A549 (cell line): ENCODE results near the gene CLEC2D.

Source experiments
- MAZ ChIP-seq: fragments of 150-350 bp; IDR thresholded peaks from 2 replicates; pipeline ENCODE4 v1.6.1; 2014; ENCODE audit warnings: antibody characterized with exemption, low read depth, low read length, borderline replicate concordance
- POLR2A ChIP-seq: IDR thresholded peaks from 2 replicates; pipeline ENCODE4 v1.6.1; 2012; ENCODE audit warnings: mild to moderate bottlenecking, low read length
- TFCP2L1 ChIP-seq: fragments of 250-450 bp; sonication (Bioruptor Pico); IDR thresholded peaks from 2 replicates; pipeline ENCODE4 v1.5.0; 2021; ENCODE audit warnings: mild to moderate bottlenecking

DNA sequence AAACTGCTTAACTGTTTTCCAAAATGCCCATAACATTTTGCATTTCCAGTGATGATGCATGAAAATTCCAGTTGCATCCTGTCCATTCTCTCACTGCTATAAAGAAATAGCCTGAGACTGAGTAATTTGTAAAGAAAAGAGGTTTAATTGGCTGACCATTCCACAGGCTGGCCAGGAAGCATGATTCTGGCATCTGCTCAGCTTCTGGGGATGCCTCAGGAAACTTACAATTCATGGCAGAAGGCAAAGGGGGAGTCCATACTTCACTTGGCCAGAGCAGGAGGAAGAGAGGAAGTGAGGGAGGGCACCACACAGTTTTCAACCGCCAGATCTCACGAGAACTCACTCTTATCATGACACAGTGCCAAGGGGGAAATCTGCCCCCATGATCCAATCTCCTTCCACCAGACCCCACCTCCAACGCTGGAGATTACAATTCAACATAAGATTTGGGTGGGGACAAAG, 18.2 kb upstream of the CLEC2D start:
- no peak for TF ChIP-seq MAZ
- no peak for TF ChIP-seq TFCP2L1
- no peak for TF ChIP-seq POLR2A
